Fibroblast of lung (primary cell): ENCODE results near the gene YJEFN3.

Experiments
- EZH2 ChIP-seq: IDR thresholded peaks from 2 replicates; pipeline ENCODE4 v1.5.1; 2012; ENCODE audit warnings: low read length, control low read depth, mild to moderate bottlenecking; ENCODE audit errors: missing control alignments
- TF ChIP-seq, protein P1 (sequence below), 2 donors: IDR thresholded peaks in 1 of 2; conservative IDR thresholded peaks in 1 of 2; 1 replicate in 1 of 2; 2 replicates in 1 of 2; pipeline ENCODE4 v1.5.1; 2011 to 2012; ENCODE audit warnings: low read length in 2 of 2, control low read depth in 1 of 2, inconsistent platforms in 1 of 2, low read depth in 1 of 2, mild to moderate bottlenecking in 1 of 2

- TF ChIP-seq, protein P1, sequence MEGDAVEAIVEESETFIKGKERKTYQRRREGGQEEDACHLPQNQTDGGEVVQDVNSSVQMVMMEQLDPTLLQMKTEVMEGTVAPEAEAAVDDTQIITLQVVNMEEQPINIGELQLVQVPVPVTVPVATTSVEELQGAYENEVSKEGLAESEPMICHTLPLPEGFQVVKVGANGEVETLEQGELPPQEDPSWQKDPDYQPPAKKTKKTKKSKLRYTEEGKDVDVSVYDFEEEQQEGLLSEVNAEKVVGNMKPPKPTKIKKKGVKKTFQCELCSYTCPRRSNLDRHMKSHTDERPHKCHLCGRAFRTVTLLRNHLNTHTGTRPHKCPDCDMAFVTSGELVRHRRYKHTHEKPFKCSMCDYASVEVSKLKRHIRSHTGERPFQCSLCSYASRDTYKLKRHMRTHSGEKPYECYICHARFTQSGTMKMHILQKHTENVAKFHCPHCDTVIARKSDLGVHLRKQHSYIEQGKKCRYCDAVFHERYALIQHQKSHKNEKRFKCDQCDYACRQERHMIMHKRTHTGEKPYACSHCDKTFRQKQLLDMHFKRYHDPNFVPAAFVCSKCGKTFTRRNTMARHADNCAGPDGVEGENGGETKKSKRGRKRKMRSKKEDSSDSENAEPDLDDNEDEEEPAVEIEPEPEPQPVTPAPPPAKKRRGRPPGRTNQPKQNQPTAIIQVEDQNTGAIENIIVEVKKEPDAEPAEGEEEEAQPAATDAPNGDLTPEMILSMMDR (conservative IDR thresholded peaks at IDR 0.05 in 1 of 2, IDR thresholded peaks at IDR 0.05 in 1 of 2; ENCODE audit: low read depth in 1 of 2, low read length in 2 of 2) = no peak
- no peak for TF ChIP-seq EZH2
These were observed 34.7 kb upstream of the YJEFN3 start for GRCh38 chr19:19493841-19494546.
